ENCODE data around the gene RASL10A.

- TF ChIP-seq, protein P1, sequence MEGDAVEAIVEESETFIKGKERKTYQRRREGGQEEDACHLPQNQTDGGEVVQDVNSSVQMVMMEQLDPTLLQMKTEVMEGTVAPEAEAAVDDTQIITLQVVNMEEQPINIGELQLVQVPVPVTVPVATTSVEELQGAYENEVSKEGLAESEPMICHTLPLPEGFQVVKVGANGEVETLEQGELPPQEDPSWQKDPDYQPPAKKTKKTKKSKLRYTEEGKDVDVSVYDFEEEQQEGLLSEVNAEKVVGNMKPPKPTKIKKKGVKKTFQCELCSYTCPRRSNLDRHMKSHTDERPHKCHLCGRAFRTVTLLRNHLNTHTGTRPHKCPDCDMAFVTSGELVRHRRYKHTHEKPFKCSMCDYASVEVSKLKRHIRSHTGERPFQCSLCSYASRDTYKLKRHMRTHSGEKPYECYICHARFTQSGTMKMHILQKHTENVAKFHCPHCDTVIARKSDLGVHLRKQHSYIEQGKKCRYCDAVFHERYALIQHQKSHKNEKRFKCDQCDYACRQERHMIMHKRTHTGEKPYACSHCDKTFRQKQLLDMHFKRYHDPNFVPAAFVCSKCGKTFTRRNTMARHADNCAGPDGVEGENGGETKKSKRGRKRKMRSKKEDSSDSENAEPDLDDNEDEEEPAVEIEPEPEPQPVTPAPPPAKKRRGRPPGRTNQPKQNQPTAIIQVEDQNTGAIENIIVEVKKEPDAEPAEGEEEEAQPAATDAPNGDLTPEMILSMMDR (conservative IDR thresholded peaks at IDR 0.05; ENCODE audit: low read length) = no peak
- no peak for TF ChIP-seq EZH2phosphoT487 (IDR thresholded peaks at IDR 0.05; ENCODE audit: borderline replicate concordance, low read depth, low read length)
Observed at GRCh38 chr22:29339381-29340235, 24.1 kb upstream of the RASL10A start.
